ENCODE measurements around the gene MIB2.

DNA sequence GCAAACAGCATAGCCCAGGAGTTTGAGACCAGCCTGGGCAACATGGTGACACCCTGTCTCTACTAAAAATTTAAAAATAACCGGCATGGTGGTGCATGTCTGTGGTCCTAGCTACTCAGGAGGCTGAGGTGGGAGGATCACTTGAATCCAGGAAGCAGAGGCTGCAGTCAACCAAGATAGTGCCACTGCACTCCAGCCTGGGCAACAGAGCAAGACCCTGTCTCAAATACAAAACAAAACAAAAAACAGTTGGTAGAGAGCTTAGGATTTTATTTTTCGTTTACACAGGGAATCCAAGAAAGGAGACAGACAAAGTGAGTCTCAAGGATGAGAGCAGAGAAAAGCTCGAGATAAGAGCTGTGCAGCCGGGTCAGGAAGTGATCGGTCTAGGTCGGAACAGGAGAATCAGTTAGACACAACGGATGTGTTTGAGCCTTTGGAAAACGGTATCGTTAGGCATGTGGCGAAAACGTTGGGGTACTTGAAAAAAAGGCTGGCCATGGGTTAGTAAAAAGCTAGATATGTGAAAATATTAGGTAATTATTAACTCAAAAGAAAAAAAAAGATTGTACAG is 1.7 kb upstream of the MIB2 start:
- TF ChIP-seq POLR2A (IDR thresholded peaks at IDR 0.05; ENCODE audit: low read depth, low read length) (no peak), POLR2AphosphoS5 (IDR thresholded peaks at IDR 0.05; ENCODE audit: low read depth, low read length) (no peak)

Measured in GM12892 (cell line).